SH-SY5Y (cell line): Measurements from ENCODE around the gene CMTM4.

Experiments
- GATA2 ChIP-seq: IDR thresholded peaks from 2 replicates; pipeline ENCODE4 v1.6.1; 2011; ENCODE audit warnings: mild to moderate bottlenecking, low read depth, low read length
- GATA3 ChIP-seq: IDR thresholded peaks from 2 replicates; pipeline ENCODE4 v1.6.1; 2011; ENCODE audit warnings: low read depth, mild to moderate bottlenecking, low read length, moderate library complexity

DNA sequence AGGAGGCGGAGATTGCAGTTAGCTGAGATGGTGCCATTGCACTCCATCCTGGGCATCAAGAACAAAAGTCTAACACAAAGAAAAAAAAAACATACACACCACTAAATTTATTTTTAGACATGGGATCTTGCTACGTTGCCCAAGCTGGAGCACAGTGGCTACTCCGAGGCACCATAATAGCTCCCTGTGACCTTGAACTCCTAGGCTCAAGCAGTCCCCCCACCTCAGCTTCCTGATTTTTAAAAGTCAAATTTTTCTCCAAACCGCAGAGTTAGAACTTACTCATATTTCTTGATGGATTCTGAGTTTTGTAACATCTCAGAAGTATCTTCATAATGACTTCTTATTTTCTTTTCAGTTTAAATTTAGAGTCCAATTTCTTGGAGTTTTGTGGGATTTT lies 3.4 kb downstream of the CMTM4 start:
- TF ChIP-seq GATA3 (no peak), GATA2 (no peak)
